ENCODE results near the gene C19orf67.
"Not testable (repeated sequence)": the region's sequence is repeated elsewhere in the genome, so short reads cannot be mapped to it uniquely, and the experiment has no call there.

C19orf67 gene

GRCh38 chr19:14052470-14052869 is 33.1 kb downstream of the C19orf67 start:
- Histone ChIP-seq H3K36me3 (ENCODE audit: control insufficient read depth, insufficient read depth, low read length) (peaks cover 21% of the 10 kb centered on the region), H3K4me3 (replicated peaks; ENCODE audit: low read depth, low read length) (no peak overlapping the region), H3K27me3 (replicated peaks; ENCODE audit: control insufficient read depth, insufficient read depth, low read length) (no peaks in the 10 kb centered on the region; the same call in 1 of the 2 replicates)
- DNase-seq (ENCODE audit: extremely low read depth, insufficient read length): no peak
- TF ChIP-seq, protein P1, sequence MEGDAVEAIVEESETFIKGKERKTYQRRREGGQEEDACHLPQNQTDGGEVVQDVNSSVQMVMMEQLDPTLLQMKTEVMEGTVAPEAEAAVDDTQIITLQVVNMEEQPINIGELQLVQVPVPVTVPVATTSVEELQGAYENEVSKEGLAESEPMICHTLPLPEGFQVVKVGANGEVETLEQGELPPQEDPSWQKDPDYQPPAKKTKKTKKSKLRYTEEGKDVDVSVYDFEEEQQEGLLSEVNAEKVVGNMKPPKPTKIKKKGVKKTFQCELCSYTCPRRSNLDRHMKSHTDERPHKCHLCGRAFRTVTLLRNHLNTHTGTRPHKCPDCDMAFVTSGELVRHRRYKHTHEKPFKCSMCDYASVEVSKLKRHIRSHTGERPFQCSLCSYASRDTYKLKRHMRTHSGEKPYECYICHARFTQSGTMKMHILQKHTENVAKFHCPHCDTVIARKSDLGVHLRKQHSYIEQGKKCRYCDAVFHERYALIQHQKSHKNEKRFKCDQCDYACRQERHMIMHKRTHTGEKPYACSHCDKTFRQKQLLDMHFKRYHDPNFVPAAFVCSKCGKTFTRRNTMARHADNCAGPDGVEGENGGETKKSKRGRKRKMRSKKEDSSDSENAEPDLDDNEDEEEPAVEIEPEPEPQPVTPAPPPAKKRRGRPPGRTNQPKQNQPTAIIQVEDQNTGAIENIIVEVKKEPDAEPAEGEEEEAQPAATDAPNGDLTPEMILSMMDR (IDR thresholded peaks at IDR 0.05; ENCODE audit: insufficient read depth, low read length, poor library complexity, severe bottlenecking): no peak

DNA sequence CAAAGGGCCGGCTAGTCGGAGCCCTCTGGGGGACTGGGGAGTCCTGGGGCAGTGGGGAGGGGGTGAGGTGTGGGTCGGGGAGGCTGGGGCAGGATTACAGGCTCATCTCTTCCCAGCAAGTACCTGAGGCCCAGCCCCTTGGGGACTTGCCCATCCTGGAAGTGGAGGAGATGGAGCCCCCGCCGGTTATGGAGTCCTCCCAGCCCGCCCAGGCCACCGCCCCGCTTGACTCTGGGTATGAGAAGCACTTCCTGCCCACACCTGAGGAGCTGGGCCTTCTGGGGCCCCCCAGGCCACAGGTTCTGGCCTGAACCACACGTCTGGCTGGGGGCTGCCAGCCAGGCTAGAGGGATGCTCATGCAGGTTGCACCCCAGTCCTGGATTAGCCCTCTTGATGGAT is 33.6 kb downstream of the C19orf67 start:
- TF ChIP-seq, protein P1 (IDR thresholded peaks at IDR 0.05; ENCODE audit: insufficient read depth, low read length, poor library complexity, severe bottlenecking): no peak
- Histone ChIP-seq H3K36me3 (ENCODE audit: control insufficient read depth, insufficient read depth, low read length) (peaks cover 21% of the 10 kb centered on the region), H3K27me3 (replicated peaks; ENCODE audit: control insufficient read depth, insufficient read depth, low read length) (no peaks in the 10 kb centered on the region; the same call in 1 of the 2 replicates), H3K4me3 (replicated peaks; ENCODE audit: low read depth, low read length) (no peak overlapping the region)
- DNase-seq (ENCODE audit: extremely low read depth, insufficient read length): no peak

- peaks cover 24% of the 10 kb centered on the region for H3K36me3 ChIP-seq (ENCODE audit: control insufficient read depth, insufficient read depth, low read length)
- not testable (repeated sequence) for H3K27me3 ChIP-seq (replicated peaks; ENCODE audit: control insufficient read depth, insufficient read depth, low read length); DNase-seq (ENCODE audit: extremely low read depth, insufficient read length); H3K4me3 ChIP-seq (replicated peaks; ENCODE audit: low read depth, low read length)
Observed at GRCh38 chr19:14050961-14051360, 34.6 kb downstream of the C19orf67 start.

- H3K36me3 ChIP-seq (ENCODE audit: control insufficient read depth, insufficient read depth, low read length): peaks cover 26% of the 10 kb centered on the region
- no peaks in the 10 kb centered on the region for H3K27me3 ChIP-seq (replicated peaks; ENCODE audit: control insufficient read depth, insufficient read depth, low read length)
- H3K4me3 ChIP-seq (replicated peaks; ENCODE audit: low read depth, low read length): no peak overlapping the region
- no peak for DNase-seq (ENCODE audit: extremely low read depth, insufficient read length)
- TF ChIP-seq, protein P1 (IDR thresholded peaks at IDR 0.05; ENCODE audit: insufficient read depth, low read length, poor library complexity, severe bottlenecking): no peak
Observed at GRCh38 chr19:14050512-14050911, 35.1 kb downstream of the C19orf67 start.

DNA sequence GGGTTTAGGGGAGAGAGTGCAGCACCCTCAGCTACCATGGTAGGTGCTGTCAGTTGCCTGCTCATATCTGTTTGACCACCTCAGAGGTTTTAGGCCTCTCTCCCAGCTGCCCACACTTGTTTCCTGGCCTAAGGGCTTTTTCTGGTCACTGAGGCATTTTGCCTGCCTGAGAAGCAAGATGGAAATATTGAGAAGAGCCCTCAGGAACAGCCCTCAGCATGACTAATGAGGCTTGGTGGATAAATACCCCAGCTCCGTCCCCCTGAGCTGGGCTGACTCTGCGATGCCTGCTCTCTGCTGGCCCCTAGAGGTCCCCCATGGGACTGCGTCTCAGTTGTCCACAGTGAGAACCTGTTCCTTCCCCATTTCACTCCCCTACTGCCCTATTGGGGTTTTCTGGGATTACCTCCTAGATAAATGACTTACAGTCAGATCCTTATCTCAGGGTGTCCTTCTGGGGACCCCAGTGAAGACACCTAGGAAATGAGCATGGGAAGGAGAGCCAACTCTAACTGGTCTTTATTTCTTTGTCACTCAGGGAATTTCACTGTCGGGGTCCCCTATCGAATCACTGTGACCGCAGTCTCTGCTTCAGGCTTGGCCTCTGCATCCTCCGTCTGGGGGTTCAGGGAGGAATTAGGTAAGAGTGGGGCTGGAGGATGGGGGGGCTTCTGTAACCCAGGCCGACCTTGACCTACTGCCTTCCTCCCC is 37.0 kb downstream of the C19orf67 start:
- TF ChIP-seq, protein P1 (IDR thresholded peaks at IDR 0.05; ENCODE audit: insufficient read depth, low read length, poor library complexity, severe bottlenecking): peak; percentile 95
- H3K27me3 ChIP-seq (replicated peaks; ENCODE audit: control insufficient read depth, insufficient read depth, low read length): no peaks in the 10 kb centered on the region
- no peak for DNase-seq (ENCODE audit: extremely low read depth, insufficient read length)
- H3K36me3 ChIP-seq (ENCODE audit: control insufficient read depth, insufficient read depth, low read length): peaks cover 26% of the 10 kb centered on the region
- H3K4me3 ChIP-seq (replicated peaks; ENCODE audit: low read depth, low read length): no peak overlapping the region

GRCh38 chr19:14047866-14048265 is 37.7 kb downstream of the C19orf67 start:
- H3K36me3 ChIP-seq (ENCODE audit: control insufficient read depth, insufficient read depth, low read length): peaks cover 25% of the 10 kb centered on the region
- H3K4me3 ChIP-seq (replicated peaks; ENCODE audit: low read depth, low read length); DNase-seq (ENCODE audit: extremely low read depth, insufficient read length); H3K27me3 ChIP-seq (replicated peaks; ENCODE audit: control insufficient read depth, insufficient read depth, low read length): not testable (repeated sequence)
